HG03159 (cell line): ENCODE data around the gene YIF1A.
"Not testable (repeated sequence)": the region's sequence is repeated elsewhere in the genome, so short reads cannot be mapped to it uniquely, and the experiment has no call there.

Experiments used
- ATAC-seq: cut with Tn5 transposase; IDR thresholded peaks from one replicate; pipeline ENCODE4 v1.9.1; 2021; ENCODE audit warnings: mild to moderate bottlenecking, moderate library complexity; ENCODE audit not compliant: unreplicated experiment

The YIF1A gene

GRCh38 chr11:66272596-66272995, 16.3 kb downstream of the YIF1A start:
- no peak for ATAC-seq

DNA sequence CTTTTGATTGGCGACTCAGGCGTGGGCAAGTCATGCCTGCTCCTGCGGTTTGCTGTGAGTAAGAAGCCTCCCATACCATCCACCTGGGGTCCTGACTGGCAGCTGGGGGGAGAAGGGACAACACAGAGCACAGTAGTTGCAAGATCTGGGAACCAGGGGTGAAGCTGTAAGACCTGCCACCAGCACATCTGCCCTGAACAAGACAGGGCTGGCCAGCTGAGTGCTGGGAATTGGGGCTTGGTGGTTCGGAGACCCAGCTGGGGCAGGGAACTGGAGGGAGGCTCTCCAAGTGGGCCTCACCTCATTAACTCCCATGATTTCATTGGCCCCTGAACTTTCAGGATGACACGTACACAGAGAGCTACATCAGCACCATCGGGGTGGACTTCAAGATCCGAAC, 17.1 kb downstream of the YIF1A start:
- no peak for ATAC-seq

GRCh38 chr11:66268952-66269905, 19.7 kb downstream of the YIF1A start:
- ATAC-seq = no peak

- peak; percentile 76 for ATAC-seq
These were observed 20.5 kb downstream of the YIF1A start, which contains the start of gene RAB1B for GRCh38 chr11:66268244-66268951. TSS of gene RAB1B (plus strand) at chr11:66268639. CDS start at chr11:66268680, 41 bp downstream.

- ATAC-seq = peak; percentile 42
These were observed 21.3 kb downstream of the YIF1A start for GRCh38 chr11:66267379-66268243.

DNA sequence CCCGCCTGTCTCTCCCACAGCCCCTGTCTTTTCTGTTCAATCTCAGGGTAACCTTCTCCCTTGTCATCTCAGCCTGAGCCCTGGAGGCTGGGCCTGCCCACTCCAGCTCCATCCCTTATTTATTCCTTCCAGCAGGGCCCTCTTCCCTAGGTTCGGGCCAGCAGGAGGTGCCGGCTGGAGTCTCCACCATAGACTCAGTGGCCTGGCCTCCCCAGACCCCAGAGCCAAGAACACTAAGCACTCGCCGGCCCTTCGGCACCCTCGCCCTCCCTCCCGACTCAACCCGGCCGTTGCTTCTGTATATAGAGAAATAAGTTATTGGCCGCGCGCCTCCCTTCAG, 21.9 kb downstream of the YIF1A start:
- no peak for ATAC-seq

GRCh38 chr11:66266378-66267038, 22.4 kb downstream of the YIF1A start:
- ATAC-seq = no peak

- ATAC-seq = no peak
These were observed 23.2 kb downstream of the YIF1A start for GRCh38 chr11:66265531-66266377.

- ATAC-seq = no peak
These were observed 24.0 kb downstream of the YIF1A start for GRCh38 chr11:66264914-66265313.

DNA sequence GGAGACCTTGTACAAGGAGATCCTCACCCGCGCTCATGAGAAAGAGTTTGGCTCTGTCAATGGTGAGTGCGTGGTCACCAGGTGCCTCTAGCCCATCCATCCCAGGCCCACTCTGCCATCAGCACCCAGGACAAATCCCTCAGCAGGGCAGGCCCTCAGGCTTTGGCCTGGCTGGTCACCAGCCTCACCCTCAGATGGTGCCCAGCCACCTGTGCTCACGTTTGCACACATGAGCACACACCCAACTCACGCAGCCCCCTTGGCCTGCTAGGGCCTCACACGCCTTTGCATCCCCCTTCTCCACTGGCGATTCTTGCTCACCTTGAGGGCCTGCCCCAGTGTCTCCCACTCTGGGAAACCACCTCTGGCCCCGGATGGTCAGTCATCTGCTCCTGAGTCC, 24.6 kb downstream of the YIF1A start:
- no peak for ATAC-seq

- ATAC-seq = no peak
These were observed 25.2 kb downstream of the YIF1A start for GRCh38 chr11:66263785-66264184.

DNA sequence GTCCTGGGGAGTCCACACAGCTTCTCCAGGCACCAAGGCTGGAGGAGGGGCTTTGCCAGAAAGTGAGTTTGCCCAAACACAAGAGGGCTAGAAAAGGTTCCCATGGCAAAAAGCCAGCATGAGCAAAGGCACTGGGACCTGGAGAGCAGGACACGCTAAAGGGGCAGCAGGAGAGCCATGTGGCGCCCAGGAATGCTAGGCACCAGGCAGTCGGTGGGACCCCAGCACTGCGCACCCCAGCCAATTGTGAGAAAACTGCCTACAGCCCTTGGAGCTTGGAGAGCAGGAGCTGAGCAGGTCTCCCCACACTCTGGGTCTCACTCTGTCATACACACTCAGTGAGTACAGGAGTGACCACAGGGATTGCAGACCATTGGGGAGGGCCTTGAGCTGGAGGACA, 25.7 kb downstream of the YIF1A start:
- no peak for ATAC-seq

- ATAC-seq = no peak
These were observed 26.2 kb downstream of the YIF1A start for GRCh38 chr11:66262696-66263095.

- ATAC-seq = no peak
These were observed 26.8 kb downstream of the YIF1A start for GRCh38 chr11:66262191-66262590.

DNA sequence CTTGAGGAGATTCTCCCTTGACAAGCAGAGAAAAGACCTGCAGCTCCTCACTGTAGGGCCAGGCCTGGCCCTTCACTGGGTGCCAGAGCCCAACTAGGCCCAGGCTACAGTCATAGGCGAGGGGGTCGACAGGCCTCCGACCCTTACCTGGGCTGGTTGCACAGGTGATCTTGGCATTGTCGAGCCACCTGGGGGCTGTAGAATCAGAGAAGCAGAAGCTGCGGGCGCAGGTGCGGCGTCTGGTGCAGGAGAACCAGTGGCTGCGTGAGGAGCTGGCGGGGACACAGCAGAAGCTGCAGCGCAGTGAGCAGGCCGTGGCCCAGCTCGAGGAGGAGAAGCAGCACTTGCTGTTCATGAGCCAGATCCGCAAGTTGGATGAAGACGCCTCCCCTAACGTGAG, 27.4 kb downstream of the YIF1A start:
- ATAC-seq = no peak

GRCh38 chr11:66259956-66260355, 29.0 kb downstream of the YIF1A start:
- no peak for ATAC-seq

- no peak for ATAC-seq
These were observed 29.7 kb downstream of the YIF1A start for GRCh38 chr11:66259225-66259624.

GRCh38 chr11:66258473-66258893, 30.5 kb downstream of the YIF1A start:
- no peak for ATAC-seq

DNA sequence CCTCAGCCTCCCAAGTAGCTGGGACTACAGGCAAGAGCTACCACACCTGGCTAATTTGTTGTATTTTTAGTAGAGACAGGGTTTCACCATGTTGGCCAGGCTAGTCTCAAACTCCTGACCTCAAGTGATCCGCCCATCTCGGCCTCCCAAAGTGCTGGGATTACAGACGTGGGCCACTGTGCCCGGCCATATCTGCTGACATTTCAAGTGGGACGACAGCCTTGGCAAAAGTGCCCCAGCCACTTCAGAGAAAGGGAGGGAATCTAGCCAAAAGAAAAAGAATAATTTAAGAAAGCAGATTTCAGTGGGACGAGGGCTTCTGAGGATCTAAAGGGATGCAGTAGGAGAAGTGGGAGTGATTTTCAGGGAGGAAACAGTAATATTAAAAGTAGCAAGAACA, 35.9 kb downstream of the YIF1A start:
- not testable (repeated sequence) for ATAC-seq

- no peak for ATAC-seq
These were observed 37.1 kb downstream of the YIF1A start for GRCh38 chr11:66251809-66252208.
